Measurements from ENCODE around the gene ZNF488.

ZNF488 gene

GRCh38 chr10:47381427-47382379 lies 2.4 kb downstream of the ZNF488 start:
- no peak for DNase-seq

DNA sequence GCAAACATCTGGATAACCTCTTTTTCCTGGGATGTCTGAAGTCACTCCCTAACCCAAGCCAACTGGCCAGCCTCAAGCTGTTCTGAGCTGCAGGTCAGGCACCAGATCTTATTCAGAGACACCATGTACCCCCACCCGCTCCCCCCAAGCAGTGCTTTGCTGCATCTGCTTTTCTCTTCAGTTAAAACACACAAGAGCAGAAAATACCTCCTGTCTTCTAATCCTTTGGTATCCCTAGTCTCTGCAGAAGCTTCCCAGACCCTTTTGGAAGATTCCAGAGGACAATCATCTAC lies 3.0 kb downstream of the ZNF488 start:
- no peak for DNase-seq

DNA sequence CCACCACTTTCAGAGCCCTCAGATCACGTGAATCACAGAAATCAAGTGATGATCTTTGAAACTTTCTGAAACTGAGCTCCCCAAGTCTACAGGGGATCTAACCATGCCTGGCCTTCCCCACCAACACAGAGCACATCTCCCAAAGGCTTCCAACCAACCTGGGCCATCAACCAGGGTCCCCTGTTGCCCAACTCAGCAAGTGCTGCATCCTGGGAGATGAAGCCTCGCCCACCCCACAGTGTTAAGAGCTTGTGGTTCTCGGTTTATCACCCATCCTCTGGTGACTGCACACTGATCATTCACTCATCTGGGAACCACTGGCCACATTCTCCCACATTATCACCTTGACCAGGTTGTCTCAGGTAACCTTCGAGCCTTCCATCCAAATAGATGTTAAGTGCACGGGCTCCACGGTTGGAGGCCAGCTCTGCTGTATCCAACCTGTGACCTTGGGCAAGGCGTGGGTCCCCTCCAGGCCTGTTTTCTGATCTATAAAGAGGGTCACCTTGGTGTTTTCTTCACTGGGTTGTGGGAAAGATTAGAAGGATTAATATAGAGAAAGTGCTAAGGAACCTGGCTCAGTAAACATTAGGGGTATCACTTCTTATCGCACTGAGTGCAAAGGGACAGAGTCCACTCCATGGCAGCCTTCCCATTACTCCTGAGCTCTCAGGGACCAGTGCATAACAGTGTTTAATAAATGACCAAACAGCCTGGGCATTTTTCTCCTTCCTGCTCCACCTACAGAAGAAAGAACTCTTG lies 3.6 kb downstream of the ZNF488 start:
- DNase-seq = no peak

DNA sequence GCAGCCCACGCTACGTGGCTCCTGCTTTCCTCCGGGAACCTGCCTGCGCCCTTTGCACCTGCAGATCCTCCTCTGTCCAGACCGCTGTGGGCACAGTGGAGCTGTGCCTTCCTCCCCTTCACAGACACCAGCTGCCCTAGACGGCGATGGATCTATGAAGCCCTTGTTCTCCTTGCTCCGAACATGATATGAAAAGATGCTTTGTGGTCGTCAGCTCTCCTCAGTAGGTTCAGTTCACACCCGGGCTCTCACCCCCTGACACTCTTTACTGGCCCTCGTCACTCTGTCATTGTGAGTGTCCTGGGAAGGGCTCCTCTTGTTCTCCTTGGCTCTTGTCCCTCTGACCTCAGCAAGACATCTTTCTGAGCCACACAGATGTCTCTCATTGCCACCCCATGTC lies 4.2 kb downstream of the ZNF488 start:
- DNase-seq = no peak

DNA sequence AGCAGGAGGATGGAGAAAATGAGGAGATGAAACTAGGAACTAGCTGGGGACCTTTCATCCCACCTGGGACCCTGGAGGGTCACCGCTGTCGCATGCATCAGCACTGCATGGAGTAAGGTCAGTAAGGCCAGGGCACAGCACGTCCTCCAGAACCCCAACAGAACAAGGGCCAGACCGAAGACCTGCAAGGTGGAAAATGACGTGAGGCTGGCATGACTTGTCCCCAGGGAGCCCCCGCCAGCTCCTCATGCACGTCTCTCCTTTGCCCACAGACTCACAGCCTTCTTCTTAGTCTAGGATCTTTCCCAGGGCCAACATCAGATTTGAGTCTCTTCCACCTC lies 4.7 kb downstream of the ZNF488 start:
- no peak for DNase-seq

DNA sequence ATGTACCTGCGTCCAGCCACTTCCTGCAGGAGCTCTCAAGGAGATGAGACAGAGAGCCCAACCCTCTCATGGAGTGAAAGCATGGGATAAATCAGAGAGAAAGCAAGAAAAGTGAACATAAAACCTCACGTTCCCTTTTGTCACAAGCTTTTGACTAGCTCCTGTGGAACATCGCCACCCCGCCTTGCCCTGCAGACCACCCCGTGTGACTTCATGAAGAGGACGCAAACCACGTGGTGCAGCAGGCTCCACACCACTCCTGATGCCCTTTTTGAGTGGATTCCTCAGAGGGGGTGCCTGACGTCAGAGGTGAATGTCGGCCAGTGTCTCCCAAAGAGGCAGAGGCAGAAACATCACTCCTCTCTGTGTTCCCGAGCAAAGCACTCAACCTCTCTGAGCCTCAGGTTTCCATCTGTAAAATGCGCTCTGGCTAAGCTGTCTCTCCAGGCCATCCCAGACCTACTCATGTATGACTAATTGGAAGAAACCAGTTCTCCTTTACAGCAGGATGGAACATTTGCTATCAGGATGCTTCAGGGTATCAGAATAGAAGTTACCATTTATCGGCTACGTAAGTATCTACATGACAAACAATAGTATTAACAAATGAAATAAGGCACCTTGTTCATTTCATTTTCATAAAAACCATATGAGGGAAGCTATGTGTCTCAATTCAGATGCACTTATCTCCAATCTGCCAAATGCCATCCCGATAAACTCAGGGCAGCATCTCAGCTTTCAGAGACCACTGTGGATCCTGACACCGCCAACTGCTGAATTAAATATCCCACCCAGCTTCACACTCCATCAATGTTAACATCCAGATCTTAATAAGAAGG lies 5.3 kb downstream of the ZNF488 start:
- no peak for DNase-seq

GRCh38 chr10:47378183-47378510 lies 5.9 kb downstream of the ZNF488 start:
- DNase-seq = no peak

DNA sequence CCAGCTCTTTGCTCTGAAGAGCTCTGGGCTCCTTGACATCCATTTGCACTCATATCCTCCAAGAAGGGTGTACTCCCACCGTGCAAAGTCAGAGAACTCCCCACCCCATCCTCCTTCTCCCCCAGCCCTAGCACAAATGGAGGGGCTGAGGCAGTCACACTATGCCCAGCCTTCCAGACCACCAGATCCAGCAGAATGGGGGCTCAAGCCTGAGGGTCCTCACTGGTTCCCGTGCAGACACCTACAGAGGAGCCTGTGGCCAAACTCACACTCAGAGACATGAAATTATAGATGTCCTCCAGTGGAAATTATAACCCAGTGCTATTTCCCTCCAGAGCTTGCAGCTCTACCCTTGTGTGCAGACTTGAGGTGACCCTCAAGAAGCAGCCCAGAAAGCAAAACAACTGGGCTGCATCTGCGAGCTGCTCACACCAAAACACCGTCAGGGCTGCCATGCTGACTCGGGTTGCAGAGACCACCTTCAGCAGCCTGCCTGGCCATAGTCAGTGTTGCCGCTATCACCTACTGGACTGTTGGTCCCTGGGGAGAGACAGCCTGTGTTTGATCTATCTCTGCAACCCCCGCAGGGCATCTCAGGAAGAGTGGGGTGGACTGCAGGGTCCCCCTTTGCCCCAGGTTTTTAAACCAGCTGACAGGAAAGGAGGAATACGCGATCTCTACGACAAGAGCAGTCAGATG lies 7.4 kb downstream of the ZNF488 start:
- DNase-seq = no peak

DNA sequence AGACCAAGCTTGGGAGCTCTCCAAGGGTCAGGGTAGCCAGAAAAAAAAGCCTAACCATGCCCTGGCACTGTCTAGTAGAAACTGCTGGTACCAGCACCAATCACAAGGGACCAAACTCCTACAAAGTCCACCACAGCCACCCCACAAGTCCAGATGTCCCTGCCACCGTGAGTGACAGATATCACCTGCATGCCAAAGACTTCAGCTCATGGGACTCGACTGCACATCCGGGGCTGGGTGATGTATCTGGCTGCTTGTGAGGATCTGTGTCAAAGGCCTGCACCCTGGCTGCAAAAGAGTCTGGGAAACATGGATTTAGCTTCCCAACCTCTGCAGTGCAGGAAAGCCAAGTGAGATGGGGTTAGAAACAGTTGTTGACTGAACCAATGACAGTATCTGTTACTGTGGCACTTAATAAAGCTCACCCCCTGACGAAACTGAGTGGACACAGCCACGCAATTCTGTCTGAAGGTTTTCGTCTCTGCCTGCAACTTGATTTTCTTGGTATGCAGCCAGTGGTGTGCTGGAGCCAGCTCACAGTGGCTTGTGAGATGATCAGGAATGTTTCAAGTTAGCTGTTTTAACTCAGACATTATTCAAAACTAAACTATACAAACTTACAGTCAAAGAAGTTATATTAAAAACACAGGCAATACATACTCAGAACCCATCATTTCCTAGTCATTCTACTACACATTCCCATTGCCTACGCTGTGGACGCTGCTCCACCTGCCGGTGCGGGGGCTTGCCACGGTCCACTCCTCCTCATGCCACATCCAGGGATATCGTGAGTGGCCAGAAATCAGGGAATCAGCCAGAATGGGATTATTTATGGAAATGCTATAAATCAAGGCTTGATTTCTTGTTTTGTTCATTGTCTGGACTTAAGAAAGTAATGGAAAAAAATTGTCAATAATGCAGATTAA lies 9.2 kb downstream of the ZNF488 start:
- no peak for DNase-seq

DNA sequence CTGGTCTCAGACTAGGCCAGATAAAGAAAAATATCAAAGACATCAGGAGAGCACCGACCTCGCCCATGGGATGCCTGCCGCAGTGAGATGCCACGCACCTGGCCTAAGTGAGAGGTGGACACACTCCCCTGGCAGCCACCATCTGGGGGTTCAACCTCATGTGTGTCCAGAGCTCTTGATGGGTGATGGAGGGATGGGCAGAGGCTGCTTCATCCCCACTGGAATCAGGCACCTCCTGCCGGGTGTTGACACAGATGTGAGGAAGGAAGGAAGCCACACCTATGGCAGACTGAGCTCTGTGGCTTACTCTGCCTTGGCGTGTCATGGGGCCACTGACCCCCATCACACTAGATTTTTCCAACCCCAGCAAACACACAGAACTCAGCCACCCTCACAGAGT lies 11.4 kb downstream of the ZNF488 start:
- DNase-seq = no peak

DNA sequence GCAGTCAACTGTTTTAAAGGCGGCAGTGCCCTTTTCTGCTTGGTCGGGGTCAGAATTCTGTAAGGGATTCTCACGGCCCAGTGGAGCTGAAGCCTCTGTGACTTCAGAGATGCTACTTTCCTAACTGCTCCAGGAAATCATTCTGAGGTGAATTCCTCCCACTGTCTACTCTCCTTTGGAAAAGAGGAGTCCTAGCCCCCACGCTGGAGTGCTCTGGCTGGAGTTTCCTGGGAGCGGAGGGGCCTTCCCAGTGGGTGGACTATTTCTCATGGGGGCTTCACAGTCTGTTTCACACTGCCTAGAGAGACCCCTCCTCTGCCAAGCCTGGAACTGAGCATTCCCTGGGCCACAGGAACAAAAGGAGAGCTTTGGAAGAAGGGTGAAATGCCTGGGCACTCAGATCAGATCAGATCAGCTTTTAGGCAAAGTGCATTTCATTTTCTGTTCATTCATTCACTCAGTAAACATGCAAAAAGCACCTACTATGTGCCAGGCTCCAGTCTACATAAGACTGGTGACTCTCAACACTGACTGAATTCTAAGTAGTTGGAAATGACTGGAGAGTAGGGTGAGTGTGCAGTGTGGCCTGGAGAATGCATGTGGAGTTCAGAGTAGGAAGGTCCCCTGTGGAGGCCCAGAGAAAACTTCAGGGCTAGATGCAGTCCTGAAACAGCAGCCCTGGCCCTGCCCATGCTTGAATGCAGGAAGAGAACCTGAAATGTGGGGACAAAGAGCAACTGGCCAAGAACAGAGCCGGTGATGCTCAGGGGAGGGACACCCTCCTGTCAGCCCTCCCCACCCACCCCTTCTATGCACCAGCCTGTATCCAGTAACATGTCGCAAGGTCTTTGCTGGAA lies 12.2 kb downstream of the ZNF488 start:
- DNase-seq = no peak

- DNase-seq = no peak
These were observed 13.2 kb downstream of the ZNF488 start for GRCh38 chr10:47370878-47371277.

- no peak for DNase-seq
These were observed 13.9 kb downstream of the ZNF488 start for GRCh38 chr10:47370015-47370767.

DNA sequence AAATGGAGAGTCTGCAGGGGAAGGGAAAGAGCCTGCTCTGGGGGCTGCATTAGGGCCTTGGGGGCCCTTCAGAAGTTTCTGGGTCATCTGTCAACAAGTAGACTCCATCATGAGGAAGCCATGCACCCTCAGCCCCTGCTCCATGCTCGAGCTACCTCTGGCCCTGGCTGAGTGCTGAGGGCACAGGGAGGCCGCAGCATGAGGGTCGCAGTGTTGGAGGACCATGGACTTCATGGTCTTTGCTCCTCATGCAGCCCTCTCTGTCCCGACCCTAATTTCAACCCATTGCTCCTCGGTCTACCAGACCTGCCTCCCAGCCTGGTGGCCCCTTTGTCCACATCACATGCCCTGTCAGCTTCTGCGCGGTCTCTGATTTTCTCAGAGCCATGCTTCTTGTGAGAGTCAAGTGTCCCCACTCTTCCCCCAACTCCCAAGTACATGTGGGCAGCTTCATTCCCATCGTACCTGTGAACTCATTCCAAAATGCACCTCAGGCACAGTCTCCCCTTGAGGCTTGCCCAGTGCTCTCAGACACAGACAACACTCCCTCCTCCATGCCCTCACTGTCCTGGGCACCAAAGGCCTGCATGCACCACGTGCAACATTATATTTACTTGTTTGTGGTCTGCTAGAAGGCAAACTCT lies 14.7 kb downstream of the ZNF488 start:
- no peak for DNase-seq

- no peak for DNase-seq
These were observed 15.5 kb downstream of the ZNF488 start for GRCh38 chr10:47368431-47369180.

GRCh38 chr10:47367646-47368045 lies 16.4 kb downstream of the ZNF488 start:
- no peak for DNase-seq

DNA sequence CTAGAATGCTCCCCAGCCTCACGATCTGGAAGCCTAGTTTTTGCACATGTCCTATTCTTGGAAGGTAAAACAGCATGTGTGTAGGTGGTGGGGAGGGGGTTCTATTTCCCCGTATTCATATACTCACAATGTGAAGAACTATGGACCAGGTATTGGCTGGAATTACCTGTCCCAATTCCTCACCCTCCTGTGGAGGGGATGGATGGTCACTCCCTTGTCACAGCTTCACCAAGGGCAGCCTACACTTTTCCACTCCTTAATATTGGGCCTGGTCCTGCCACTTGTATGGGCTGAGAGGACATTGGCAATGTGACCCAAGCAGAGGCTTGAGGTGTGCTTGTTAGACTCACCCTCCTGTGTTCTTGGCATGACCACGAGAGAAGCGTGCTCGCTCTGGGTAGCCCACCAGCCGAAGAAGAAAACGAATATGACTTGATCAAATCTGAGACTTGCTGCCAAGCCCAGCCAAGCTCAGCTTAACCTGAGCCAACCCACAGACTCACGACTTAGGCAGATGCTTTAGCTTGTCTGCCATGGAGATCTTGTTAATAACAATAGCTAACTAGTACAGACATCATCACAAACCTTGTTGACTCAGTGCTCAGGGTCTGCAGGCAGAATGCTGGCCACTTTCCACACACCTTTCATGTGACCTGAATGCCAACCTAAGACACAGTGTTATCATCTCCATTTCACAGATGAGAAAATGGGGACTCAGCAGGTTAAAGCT lies 17.2 kb downstream of the ZNF488 start:
- no peak for DNase-seq

- DNase-seq = no peak
These were observed 17.9 kb downstream of the ZNF488 start for GRCh38 chr10:47366181-47366631.
